ENCODE measurements around the gene SYP. TPM values are rescaled to one million over a fixed set of nuclear protein-coding genes. Genes with fewer than 3 reads are reported as not detected.
"Not testable (repeated sequence)": the region's sequence is repeated elsewhere in the genome, so short reads cannot be mapped to it uniquely, and the experiment has no call there.

The SYP gene
- total RNA-seq, 2 donors from 2014 or later = 6.4 to 7.4 TPM

DNA sequence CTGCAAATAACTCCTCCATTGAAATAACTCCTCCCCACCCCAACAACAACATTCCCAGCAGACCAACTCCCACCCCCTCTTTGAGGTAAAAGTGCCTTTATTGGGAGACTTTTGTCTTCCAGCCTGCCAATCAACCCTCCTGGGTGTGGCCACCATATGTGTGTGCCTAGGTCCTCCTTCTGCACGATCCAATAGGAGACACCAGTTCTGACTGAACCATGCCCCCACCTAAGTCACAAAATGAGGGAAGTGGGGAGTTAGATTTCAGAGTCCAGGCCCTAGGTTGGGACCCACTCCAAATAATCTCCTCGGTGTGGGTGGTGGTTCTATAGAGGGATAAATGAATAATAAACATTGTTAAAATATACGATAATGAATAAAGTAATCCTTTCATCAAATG, 25.3 kb downstream of the SYP start:
- H3K9me3 ChIP-seq = no peaks in the 10 kb centered on the region
- TF ChIP-seq, protein P1, sequence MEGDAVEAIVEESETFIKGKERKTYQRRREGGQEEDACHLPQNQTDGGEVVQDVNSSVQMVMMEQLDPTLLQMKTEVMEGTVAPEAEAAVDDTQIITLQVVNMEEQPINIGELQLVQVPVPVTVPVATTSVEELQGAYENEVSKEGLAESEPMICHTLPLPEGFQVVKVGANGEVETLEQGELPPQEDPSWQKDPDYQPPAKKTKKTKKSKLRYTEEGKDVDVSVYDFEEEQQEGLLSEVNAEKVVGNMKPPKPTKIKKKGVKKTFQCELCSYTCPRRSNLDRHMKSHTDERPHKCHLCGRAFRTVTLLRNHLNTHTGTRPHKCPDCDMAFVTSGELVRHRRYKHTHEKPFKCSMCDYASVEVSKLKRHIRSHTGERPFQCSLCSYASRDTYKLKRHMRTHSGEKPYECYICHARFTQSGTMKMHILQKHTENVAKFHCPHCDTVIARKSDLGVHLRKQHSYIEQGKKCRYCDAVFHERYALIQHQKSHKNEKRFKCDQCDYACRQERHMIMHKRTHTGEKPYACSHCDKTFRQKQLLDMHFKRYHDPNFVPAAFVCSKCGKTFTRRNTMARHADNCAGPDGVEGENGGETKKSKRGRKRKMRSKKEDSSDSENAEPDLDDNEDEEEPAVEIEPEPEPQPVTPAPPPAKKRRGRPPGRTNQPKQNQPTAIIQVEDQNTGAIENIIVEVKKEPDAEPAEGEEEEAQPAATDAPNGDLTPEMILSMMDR (IDR thresholded peaks at IDR 0.05) = no peak
- no peaks in the 10 kb centered on the region for H3K36me3 ChIP-seq
- H3K9ac ChIP-seq (ENCODE audit: low read depth in 2 of 2, low read length in 2 of 2) = no peak overlapping the region
- H3K27ac ChIP-seq = no peak overlapping the region
- DNase-seq = no peak
- intact Hi-C loops (cut with DNase I) = no loop called here
- H3K4me1 ChIP-seq = no peaks in the 10 kb centered on the region
- H3K4me3 ChIP-seq = no peak overlapping the region
- no peaks in the 10 kb centered on the region for H3K27me3 ChIP-seq

DNA sequence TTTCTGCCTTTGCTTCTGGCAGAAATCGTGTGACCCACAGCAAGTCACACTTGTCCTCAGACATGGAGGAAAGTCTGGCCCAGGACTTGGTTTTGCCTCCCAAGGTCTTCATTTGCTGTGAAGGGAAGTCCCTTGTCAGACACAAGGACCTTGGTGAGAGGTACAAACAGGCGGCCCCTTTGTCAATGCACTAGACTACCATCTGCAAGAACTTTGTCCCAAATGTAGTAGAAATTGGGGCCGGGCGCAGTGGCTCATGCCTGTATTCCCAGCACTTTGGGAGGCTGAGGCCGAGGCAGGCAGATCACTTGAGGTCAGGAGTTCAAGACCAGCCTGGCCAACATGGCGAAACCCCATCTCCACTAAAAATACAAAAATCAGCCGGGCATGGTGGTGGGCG, 26.4 kb downstream of the SYP start:
- H3K4me1 ChIP-seq; intact Hi-C loops (cut with DNase I); H3K9me3 ChIP-seq; H3K27ac ChIP-seq; H3K36me3 ChIP-seq; H3K4me3 ChIP-seq; DNase-seq; H3K9ac ChIP-seq (ENCODE audit: low read depth in 2 of 2, low read length in 2 of 2); H3K27me3 ChIP-seq: not testable (repeated sequence)

DNA sequence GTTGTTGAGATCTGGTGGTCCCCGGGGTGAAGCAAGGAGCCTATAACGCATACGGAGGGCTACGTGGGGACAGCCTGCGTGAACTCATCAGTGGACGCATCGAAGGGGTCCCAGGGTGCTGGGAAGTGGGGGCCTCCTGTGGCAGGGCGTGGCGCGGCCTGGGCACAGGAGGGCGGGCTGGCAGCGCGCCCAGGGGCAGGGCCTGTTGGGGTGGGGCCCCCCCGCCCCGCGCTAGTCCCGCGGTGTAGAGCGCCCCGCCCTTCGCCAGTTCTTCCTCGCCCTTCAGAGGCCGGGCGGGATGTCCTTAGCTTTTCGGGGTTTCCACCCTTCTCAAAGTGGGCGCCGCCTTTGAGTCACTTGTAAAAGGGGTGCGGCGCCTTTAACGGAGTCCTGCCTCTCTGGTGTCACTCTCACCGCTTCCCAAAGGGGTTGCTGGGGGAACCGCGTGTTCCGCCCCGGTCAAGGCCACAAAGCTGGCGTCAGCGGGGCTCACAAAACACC, 27.7 kb downstream of the SYP start:
- Histone ChIP-seq H3K9me3 (no peaks in the 10 kb centered on the region), H3K9ac (ENCODE audit: low read depth in 2 of 2, low read length in 2 of 2) (peak overlapping the region; percentile 60 to 86), H3K27me3 (no peaks in the 10 kb centered on the region), H3K4me1 (no peaks in the 10 kb centered on the region), H3K27ac (peak overlapping the region; percentile 85), H3K36me3 (no peaks in the 10 kb centered on the region), H3K4me3 (peak overlapping the region; percentile 60)
- intact Hi-C loops (cut with DNase I) = no loop called here
- TF ChIP-seq, protein P1 (IDR thresholded peaks at IDR 0.05) = no peak
- DNase-seq = peak; percentile 85

DNA sequence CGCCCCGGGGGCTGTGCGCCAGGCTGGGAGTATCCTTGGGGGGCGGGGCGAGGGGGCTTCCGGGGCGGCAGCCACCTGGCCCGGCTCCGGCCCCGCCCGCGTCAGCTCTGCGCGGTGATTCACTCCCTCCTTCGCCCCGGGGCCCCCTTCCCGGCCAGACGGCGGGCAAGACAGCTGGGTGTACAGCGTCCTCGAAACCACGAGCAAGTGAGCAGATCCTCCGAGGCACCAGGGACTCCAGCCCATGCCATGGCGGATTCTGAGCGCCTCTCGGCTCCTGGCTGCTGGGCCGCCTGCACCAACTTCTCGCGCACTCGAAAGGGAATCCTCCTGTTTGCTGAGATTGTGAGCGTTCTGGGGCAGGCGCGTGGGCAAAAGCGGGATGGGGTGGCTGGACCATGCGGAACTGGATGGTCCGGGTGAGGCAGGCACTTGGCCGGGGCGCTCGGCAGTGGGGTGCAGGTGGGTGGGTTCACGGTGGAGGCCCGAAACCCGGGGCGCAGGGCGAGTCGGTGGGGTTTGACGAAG, 28.2 kb downstream of the SYP start, which contains the start of gene PLP2:
Gene PLP2, plus strand, starts transcription at position 147 of the 528 bp plus-strand sequence. Its CDS starts 103 bp downstream, at position 250.
- H3K27ac ChIP-seq = peak within 1 kb of the TSS; percentile 85
- no peaks in the 10 kb centered on the region for H3K9me3 ChIP-seq
- H3K4me1 ChIP-seq = no peaks in the 10 kb centered on the region
- H3K36me3 ChIP-seq = no peaks in the 10 kb centered on the region
- TF ChIP-seq, protein P1 (IDR thresholded peaks at IDR 0.05) = no peak
- peak within 1 kb of the TSS; percentile 60 for H3K4me3 ChIP-seq
- no peaks in the 10 kb centered on the region for H3K27me3 ChIP-seq
- H3K9ac ChIP-seq (ENCODE audit: low read depth in 2 of 2, low read length in 2 of 2) = peak within 1 kb of the TSS; percentile 60 to 86
- intact Hi-C loops (cut with DNase I) = no loop called here
- peak; percentile 60 for DNase-seq

DNA sequence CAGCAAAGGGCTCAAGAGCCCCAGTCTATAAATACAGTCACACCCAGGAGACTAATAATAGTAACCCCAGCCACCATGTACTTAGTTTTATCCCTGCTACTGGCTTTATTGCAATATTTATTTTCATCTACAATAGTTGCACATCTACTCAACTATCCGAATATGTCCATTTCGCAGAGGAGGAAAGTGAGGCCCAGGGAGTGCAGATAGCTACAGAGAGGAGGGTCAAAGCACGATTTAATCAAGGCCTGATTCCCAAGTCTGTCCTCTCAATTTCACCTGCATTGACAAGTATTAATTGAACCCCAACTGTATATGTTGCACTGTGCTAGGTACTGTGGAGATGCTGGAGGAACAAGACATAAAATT, 32.3 kb downstream of the SYP start:
- H3K4me1 ChIP-seq = no peaks in the 10 kb centered on the region
- no peaks in the 10 kb centered on the region for H3K27me3 ChIP-seq
- peak overlapping the region; percentile 91 for H3K27ac ChIP-seq
- intact Hi-C loops (cut with DNase I) = no loop called here
- H3K9me3 ChIP-seq = no peaks in the 10 kb centered on the region
- TF ChIP-seq, protein P1 (IDR thresholded peaks at IDR 0.05) = no peak
- no peak for DNase-seq
- H3K36me3 ChIP-seq = no peaks in the 10 kb centered on the region
- H3K4me3 ChIP-seq = peak overlapping the region; percentile 25
- H3K9ac ChIP-seq (ENCODE audit: low read depth in 2 of 2, low read length in 2 of 2) = peak overlapping the region in 1 of 2 donors; percentile 81

DNA sequence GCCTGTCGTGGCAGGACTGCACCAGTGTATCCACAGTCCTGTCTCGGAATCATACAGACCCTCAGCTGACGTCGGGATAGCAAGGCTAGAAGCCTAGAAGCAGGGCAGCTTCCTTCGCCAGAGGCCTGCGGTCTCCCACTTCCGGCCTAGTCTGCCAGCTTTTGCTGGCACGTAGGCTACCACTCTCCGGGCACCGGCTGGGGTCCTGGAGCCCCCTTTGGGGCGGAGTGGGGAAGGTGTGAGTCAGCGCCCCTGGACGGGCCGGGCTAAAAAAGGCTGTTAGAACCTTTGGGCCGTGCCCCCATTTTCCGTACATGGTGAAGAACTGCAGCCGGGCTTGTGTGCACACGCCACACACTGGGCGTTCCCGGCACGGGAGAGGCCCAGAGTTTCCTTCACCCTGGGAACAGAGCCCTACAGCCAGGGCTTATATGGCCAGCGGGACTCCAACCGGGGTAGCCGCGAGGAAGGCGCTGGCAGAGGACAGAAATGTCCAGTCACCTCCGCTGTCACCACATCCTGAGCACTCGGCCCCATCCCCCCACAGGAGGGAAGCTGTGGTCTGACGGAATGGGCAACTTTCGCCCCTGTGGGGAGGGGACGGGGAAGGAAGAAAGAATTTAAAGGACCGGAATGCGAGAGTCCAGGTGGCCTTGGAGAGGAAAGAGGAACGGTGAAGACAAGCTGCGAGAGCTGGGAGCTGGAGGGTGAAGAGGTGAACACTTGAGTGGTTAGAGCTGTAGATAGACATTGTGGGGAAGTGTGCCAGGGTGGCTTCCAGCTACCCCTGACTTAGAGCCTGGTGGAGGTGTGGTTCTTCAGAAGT, 32.9 kb downstream of the SYP start:
- intact Hi-C loops (cut with DNase I) = no loop called here
- TF ChIP-seq, protein P1 (IDR thresholded peaks at IDR 0.05) = no peak
- no peaks in the 10 kb centered on the region for H3K9me3 ChIP-seq
- peak overlapping the region; percentile 25 for H3K4me3 ChIP-seq
- no peaks in the 10 kb centered on the region for H3K27me3 ChIP-seq
- no peaks in the 10 kb centered on the region for H3K4me1 ChIP-seq
- peak; percentile 66 for DNase-seq
- H3K9ac ChIP-seq (ENCODE audit: low read depth in 2 of 2, low read length in 2 of 2) = peak overlapping the region; percentile 70 to 81
- H3K27ac ChIP-seq = peak overlapping the region; percentile 91
- no peaks in the 10 kb centered on the region for H3K36me3 ChIP-seq
